GM13977 (cell line): Measurements from ENCODE around the gene CREB5.

Experiments
- DNase-seq: peaks from one replicate; pipeline ENCODE4 v3.0.0; 2012; ENCODE audit warnings: low spot score
- CTCF ChIP-seq: IDR thresholded peaks from 2 replicates; pipeline ENCODE4 v1.5.1; 2012; ENCODE audit warnings: mild to moderate bottlenecking, control low read depth; ENCODE audit not compliant: insufficient read depth; ENCODE audit errors: extremely low read depth, missing control alignments
- in situ Hi-C: fragments of 300-500 bp; cut with MboI; formaldehyde crosslinking; loops from one replicate; pipeline ENCODE4 v1.12.0; 2022; ENCODE audit warnings: low sequenced_read_pairs, low pct_unique_long_range_greater_than_20kb, mixed read lengths, inconsistent platforms; ENCODE audit not compliant: unreplicated experiment

The CREB5 gene

DNA sequence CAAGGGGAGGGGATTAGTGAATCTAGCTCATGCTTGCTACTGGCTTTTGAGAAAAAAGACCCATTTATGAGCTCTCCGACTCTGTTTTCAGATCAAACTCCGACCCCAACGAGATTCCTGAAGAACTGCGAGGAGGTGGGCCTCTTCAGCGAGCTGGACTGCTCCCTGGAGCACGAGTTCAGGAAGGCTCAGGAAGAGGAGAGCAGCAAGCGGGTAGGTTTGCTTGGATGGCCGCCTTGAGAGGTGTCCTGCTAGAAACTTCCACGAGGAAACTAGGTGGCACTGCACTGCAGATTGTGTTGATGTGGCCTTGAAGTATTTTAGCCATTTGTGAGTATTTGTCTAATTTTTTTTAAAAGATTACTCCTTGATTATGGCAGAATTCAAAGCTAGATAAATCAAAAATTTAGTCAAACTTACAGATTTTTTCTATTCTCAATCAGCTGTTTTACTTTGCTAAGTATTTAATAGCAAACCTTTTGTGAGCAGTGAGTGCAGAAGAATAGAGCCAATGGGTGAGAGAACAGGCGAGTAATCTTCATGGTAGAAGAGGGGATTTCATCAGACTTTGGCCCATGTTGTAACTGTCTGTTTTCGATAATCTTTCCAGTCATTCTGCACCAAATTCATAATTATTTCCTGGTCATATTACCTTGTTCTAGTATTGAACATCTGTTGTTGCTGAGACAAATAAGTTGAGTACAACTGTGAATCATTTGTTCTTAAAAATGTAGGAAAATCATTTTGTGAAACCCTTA lies 95.4 kb downstream of the CREB5 start:
- TF ChIP-seq CTCF = no peak
- no peak for DNase-seq
- in situ Hi-C loops = no loop called here

- no peak for TF ChIP-seq CTCF
- peak; percentile 61 for DNase-seq
Measured at GRCh38 chr7:28509251-28510025, 97.1 kb downstream of the CREB5 start.

GRCh38 chr7:28510026-28510369 lies 97.7 kb downstream of the CREB5 start:
- DNase-seq = no peak
- in situ Hi-C loops = no loop called here
- TF ChIP-seq CTCF = no peak

More at GRCh38 chr7:28509251-28510025, 97.1 kb downstream of the CREB5 start:
- in situ Hi-C loops = no loop called here

- in situ Hi-C loops = no loop called here
- TF ChIP-seq CTCF = no peak
Measured at GRCh38 chr7:28512668-28513440, 100.5 kb downstream of the CREB5 start.

DNA sequence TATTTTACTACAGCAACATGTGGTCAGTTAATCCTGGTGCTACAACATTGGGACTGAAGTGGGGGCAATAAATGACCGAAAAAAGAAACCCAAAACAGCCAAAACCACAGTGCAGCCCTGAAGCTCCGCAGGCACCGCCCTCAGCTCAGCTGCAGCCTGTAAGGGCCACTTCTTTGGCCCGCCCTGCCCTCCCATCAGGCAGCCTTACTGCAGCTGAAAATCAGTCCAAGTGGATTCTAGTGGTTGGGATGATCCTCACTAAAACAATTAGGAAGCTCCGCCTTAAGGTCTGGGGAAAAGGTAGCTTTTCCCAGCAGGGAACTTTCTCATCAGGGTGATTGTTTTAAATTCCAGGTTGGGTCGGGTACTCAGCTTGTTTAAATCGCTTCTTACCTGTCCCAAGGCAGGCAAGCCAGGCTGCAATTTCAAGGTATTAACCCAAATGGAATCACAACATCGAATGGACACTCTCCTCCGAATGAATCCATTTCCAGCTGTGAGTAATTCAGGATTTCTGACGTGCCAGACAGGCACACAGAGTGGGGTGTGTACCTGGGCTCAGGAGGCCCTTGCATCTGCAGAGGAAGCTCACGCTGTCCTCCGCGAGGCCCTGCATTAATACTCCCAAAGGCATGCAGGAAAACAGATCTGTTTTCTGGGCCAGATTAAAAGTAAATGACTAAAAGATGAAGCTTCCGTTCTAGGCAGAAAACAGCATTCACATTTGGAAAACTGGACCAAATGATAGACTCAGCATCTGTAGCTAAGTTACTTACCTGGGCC lies 104.3 kb downstream of the CREB5 start:
- TF ChIP-seq CTCF = no peak
- in situ Hi-C loops = no loop called here
- DNase-seq = no peak

More at GRCh38 chr7:28512668-28513440, 100.5 kb downstream of the CREB5 start:
- no peak for DNase-seq

DNA sequence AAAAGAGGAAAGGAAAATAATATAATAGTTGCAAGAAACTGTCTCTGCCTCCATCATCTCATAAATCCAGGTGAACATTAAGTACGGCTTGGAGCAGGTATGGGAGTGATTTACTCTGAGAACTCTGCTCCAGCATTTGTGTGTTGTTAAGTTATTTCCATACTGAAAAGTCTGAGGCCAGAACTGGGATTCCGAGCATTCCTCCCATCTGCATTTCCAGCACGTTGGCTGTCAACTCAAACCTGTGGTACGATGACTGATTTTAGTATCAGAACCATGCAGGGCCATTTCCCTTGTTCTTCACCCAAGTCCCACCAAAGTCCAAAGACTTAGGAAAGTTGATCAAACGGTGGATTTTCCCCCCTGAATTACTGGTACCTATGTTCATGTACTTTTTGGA lies 104.9 kb downstream of the CREB5 start:
- in situ Hi-C loops = no loop called here
- no peak for TF ChIP-seq CTCF
- no peak for DNase-seq
